HG02798 (cell line): ENCODE results near the gene PCED1B.

Source experiments
- ATAC-seq: cut with Tn5 transposase; IDR thresholded peaks from one replicate; pipeline ENCODE4 v1.9.1; 2021; ENCODE audit warnings: mild to moderate bottlenecking; ENCODE audit not compliant: unreplicated experiment, poor library complexity

Gene PCED1B

DNA sequence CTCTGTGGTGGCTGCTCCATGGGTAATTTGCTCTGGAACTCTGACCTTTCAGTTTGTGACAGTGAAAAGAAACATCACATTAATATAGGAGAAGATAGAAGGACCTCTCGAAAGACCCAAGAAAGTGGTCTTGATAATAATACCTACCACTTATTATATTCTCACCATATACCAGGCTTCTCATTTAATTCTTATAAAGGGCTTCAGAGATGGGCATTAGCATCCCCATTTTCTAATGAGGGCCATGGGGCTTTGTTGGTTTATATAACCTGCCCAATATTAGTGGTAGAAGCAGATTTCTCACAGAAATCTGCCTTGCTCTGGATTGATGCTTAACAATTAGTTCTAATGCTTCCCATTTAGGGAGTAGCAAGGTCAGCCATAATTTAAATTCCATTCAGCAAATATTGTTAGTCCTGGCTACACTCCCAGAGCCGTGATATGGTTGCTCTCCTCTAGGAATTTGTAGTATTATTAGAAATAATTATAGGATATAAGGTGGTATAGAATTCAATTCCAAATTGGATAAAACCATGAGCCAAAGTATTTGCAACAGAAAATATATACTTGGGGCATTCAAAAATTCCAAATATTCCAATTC, 7.8 kb downstream of the PCED1B start:
- no peak for ATAC-seq

DNA sequence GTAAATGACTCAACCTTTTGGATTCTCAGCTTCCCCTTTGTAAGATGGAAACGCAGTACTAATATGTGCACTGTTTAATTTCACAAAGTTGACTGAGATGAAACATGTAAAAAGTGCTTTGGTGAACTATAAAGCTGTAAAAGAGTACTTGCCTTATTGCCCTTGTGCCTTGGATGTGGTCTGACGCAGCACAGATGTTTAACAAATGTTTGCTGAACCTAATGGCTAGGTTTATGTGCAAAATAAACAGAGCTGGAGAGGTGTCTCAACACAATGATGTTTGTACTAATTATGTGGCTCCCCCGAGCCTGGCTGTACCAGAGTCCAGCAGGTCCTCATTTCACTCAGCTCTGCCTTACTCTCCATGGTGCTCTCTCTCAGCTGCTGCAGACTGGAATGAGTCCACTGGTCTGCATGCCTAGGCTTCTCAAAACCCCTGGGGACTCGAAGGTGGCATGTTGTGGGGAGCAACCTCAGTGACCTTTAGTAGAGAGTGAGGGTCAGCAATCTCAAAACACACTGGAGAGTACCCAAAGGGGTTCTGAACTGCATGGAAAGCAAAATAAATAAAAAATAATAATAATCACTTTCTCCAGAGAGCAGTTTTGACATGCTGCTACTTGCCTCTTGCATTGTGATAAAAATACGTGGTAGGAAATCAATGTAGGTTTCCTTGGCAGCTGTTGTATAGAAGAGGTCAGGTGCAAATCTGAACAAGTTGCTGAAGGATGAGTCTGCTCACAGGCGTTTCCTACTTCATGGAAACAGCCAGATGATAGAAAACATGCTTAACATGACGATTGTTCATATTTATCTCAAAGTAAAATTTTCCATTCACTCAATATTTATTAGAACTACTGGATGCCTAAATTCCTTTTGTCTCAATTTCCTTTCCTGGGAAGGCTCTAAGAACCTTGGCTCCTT, 8.9 kb downstream of the PCED1B start:
- no peak for ATAC-seq

DNA sequence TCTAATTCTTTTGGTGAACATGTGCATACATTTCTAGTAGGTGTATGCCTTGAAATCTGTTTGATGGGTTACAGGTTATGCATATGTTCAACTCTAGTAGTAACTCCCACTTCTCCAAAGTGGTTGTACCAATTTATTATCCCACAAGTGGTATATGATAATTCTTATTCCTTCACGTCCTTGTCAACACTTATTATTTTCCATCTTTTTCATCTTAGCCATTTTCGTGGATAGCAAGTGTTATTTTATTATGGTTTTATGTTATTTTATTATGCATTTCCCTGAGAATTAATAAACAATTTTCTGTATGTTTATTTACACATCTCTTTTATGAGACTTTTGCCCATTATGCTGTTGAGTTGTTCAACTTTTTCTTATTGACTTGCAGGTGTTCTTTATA, 11.6 kb downstream of the PCED1B start:
- no peak for ATAC-seq

DNA sequence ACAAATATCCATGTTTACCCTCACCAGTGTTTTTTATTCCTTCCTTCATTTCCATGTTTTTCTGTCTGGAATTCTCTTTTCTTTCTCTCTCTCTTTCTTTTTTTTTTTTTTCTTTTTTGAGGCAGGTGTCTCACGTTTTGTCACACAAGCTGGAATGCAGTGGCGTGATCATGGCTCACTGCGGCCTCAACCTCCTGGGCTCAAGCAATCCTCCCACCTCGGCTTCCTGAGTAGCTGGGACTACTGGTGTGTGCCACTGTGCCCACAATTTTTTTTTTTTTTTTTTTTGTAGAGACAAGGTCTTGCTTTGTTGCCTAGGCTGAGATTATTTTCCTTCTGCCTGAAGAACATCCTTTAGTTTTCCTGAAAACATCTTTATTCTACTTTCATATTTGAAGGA, 15.4 kb downstream of the PCED1B start:
- ATAC-seq, result no peak

DNA sequence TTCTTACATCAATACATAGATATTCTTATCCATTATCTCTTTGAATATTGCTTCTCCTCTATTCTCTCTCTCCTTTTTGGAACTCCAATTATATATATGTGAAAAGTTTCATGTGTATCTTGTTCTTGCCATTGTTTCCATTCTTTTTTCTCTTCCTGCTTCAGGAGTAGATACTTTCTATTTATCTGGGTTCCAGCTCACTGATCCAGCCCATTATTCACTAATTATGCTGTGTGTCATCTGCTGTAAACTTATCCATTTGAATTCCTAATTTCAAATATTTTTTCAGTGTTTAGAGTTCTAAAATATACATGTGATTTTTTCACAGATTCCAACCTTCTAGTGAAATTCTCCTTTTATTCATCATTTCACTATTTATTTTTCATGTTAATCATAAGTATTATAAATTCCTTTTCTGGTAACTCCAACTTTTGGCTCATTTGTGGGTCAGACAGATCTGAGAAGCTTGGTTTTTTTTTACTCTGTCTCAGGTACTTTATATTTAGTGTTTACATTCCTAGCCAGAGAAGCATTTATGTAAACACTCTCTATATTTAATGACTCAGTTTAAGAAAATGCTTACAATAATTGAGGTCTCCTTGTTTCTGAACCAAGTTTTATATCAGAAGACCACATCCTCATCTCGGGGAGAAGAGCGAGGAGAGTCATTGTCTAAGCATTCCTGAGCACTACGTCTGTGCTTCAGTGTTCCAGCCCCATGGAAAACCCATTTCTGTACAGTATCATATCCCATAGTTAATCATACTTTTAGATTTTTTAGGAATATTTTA, 16.2 kb downstream of the PCED1B start:
- ATAC-seq, result no peak

DNA sequence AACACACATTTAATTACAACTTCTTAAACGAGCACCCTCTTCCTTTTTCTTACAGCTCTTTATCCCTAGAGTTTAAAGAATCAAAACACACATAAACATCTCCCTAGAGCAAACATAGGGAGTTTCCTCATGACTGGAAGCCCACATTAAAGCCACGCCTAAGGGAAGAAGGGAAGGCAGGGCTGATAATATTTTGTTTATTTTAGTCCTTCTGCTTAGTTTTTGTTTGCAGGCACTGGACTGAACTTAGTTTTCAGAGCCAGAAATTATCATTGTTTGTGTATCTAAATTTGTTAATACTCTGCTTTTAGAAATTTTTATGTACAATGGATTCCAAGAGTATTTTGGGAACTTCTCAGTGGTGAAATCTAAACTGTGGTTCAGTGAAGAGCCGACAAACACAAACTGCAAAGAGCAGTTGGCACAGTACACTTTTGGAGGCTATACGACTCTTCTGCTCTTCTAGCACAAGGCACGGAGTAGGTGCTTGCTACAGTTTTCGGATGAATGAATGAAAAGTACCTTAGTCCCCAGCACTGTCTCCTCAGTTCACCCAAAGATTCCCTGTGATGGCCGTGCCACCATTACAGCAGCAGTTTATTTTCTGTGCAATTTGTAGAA, 18.0 kb downstream of the PCED1B start:
- no peak for ATAC-seq

DNA sequence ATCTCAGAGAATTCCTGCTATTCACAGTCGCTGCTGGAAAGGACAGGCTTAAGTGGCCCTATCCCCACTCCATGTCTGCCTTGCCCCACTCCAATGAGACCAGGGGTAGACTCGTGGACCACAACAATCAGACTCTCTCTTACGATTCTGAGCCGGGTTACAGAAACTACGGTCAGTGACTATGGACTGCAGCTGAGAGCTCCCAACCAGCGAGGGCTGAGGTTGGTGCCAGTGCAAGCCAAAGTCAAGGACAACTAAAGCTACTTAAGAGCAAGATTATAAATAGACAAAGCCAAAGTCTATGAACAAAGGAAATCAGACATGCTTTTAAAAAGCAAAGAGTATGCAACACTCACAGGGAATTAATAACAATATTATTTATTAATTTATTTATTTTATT, 18.7 kb downstream of the PCED1B start:
- ATAC-seq, result no peak

DNA sequence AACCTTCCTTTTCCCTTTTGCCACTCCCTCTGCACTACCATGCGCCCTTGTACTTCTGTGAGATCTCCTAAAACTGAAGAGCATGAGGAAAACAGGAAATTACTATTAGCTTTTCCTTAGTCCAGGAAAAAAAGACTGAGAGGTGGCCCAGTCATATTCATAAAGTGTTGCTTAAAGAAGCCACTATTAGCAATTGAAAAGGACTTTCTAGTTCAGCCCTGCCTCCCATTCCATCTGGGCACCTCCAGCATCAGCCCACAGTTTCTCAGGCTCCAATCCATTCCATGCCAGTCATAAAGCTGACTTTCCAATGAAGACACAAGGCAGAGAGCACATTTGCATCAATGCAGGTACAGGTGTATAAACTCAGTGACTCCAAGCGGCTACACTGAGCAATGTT, 20.2 kb downstream of the PCED1B start:
- ATAC-seq, result no peak

DNA sequence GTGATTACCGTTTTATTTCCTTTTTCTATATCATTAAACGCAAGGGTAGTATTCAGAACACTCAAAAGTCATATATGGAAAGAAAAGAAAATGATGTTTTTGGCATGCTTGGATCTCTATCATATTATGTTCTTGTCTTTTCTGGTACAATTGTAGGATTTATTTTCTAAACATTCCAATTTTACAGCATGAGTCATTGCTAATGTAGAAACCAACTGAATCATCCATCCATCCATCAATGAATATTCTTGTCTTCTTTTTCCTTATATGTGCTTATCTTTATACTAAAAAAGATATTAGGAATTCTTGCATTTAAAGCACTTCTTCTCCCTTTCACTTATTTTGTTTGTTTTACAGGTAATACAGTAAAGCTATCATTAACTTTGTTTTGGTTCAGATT, 20.7 kb downstream of the PCED1B start:
- no peak for ATAC-seq

DNA sequence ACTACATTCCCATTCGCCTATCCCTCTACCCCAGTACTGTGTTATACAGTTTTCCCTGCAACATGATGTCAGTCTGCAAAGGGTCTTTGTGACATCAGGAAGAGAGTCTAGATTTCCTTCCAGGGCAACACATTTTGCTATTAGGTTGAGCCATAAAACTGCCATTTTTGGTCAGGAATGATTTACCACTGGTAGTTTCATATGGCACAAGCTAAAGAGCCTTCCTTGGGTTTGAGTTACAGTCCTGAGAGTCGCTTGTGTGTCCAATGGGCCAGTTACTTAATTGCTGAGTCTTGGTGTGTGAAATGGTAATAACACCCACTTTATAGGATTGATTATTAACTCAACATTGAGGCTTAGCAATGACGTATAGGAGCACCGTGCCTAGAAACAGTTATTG, 23.0 kb downstream of the PCED1B start:
- no peak for ATAC-seq

DNA sequence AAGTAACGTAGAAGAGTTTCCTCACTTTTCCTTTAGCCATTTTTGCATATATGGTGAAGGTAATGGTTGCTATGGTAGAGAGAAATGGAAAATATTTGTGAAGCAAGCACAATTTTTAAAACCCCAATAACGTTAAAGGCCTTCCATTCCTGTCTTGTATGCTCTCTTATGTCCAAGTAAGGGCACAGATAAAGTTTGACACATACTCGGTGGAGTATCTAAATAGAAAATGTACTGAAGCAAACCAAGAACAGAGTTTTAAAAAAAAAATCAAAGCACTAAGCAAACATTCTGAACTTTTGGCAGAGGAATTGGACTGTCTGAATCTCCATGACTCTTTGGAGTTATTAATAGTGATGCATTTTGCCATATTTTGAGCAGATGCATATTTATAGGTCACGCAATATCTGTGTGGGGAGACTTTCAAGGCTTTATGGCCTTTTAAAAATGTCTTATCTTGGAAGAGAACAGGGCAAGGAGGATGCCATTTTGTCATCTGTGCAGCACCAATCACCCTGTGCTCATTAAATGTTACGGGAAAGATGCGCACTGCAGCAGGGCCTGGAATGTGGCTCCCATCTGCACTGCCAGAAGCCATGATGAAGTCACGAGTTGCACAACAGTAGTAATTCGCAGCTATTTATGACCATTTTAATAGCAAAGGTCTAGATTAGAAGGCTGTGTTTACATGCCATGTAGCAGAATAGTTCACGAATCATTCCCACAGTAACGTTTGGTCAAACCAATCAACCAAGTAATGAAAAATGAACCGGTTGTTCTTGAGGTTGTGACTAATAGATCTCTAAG, 23.6 kb downstream of the PCED1B start:
- no peak for ATAC-seq

DNA sequence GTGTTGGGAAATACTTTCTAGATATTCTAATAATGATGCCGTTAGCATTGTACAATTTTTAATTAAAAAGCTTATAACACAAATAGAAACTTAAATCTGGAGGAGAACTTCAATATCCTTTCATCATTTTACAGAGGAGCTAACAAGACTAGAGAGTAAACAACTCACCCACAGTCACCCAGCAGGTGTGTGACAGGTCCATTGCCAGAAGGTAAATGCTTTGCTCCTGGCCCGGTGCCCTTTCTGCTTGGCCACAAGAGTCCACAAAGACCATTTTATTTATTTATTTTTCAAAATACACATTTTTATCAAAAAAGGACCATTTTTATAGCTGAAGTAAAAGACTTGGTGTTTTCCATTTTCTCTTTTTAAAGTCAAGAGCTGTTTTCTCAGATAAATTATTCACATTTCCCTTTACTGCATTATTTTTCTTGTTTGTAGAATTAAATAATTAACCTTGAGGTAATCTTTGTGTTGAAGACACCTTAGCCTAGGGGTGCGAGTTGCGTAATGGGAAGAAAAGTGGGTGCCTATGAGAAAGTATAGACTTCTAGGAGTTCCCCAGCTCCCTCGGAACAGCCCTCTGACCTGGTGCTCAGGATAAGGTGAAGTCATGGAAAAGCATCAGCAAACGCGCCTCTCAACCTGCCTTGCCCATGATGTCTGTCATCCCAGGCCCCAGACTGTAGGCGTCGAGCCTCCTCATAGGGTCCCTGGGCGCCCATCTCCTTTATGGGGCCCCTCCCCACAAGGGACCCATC, 26.7 kb downstream of the PCED1B start:
- ATAC-seq, result no peak

DNA sequence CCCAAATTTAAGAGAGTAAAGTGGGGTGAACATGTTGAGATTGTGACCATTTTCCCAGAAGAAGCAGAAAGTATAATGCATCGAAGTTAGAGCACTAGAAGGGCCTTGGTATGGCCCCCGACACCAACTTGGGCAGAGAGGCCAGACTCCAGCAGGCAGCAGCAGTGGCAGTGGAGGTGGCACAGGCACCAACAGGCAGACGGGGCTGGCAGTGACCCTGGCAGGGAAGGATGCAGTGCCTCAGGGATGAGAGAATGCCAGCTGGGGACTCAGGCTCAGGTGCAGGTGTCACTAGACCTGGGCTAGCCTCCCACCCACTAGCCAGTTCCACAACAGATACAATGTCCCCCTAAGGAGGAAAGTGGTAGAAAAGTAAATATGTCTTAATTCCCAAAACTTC, 28.0 kb downstream of the PCED1B start:
- no peak for ATAC-seq

DNA sequence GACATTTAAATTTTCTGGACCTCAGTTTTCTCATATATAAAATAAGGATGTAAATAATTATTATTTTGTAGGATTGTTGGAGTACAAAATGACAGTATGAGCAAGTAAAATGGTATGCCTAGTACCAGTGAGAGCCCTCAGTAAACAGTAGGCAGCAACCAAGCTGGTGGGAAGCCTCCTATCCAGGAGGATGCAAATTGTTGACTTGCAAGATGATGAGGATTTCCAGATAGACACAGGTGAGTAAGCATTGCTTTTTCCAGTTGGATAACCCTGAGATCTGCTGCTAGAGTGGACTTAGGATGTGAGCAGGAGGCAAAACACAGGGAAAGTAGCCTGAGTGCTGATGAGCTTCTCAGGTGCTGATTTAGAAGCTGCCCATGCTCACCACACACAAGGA, 28.5 kb downstream of the PCED1B start:
- ATAC-seq, result no peak

DNA sequence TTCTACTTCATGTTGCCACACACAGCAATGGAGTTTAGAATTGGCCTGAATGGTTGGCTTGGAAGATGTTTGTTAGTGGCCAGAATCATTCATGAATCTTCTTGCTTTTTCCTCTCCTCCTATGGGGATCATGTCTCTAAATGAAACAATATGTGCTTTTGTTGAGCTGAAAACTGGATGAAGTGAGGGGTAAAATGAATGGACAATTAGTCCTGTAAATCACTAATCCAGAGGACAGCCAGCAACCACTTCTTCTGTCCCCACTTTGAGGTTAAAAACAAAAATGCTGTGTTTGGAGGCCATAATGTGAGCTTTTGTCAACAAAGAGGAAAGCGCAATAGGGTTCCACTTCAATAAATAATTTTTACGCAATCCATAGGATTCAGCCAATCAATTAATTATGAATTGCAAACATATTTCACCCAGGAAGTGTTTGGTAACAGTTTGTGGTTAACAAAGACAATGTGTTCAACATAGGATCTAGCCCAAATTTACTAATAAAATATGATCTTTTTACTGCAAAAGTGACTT, 30.7 kb downstream of the PCED1B start:
- no peak for ATAC-seq

DNA sequence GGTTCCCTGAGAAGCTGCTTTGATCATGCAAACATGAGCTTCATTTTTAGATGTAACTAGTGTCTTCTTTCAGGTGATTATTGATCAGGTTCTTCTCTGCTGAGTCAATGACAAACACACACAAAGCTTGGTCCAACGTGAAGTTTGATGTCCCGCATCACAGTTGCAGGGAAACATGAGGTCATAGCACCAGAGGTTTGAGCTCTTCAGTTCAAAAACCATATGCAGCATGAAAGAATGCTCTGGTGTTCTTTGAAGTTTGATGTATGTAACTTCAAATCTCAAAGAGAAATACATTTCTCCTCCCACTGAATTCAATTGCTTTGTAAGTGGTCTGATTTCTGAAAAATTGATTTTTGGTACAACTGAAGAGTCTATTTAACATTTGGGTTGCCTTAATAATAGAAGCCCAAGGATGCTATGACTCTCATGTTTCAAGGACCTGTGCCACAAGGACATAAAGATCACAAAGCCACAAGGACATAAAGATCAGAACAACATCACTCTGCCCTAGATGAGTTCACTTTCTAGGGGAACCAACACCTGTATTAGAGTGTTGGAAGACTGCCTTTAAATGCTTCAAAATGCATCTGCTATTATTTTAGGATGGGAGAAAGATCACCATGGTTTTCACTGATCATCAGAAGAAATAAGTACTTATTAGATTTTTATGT, 31.4 kb downstream of the PCED1B start:
- ATAC-seq, result no peak

DNA sequence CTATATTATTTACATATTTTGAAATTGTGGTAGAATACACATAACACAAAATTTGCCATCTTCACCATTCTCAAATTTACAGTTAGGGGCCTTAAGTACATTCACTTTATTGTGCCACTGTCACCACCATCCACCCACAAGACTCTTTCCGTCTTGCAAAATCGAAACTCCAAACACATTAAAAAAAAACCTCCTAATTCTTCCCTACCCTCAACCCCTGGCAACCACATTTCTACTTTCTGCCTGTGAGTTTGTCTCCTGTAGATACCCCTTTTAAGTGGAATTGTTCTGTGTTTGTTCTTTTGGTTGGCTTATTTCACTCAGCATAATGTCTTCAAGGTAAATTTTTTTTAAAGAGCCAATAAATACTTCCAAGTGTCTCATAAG, 32.0 kb downstream of the PCED1B start:
- ATAC-seq, result no peak

DNA sequence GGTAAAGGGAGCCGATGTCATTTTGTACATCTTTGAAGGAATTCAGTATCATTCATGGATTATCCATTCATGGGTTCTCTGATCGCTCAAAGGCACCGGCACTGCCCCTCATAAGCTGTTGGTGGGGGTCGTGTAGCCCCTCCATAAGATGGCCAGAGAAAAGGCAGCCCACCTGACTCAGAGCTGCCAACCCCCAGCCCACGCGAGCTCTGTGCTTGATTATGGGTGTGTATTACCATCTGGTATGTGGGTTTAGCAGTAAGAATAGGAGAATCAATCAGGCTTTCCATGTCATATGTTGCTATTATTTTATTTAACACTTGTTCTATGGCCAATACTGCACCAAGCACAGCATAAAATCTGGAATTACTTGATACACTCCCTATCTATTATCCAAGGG, 32.4 kb downstream of the PCED1B start:
- ATAC-seq, result no peak
